IPS-15b (cell line): ENCODE results near the gene VGLL4.
A peak's percentile ranks its signal among the peaks of the same experiment; 100 is the strongest.
"Not testable (repeated sequence)": the region's sequence is repeated elsewhere in the genome, so short reads cannot be mapped to it uniquely, and the experiment has no call there.

Experiments
- H3K27me3 ChIP-seq: one replicate; pipeline ENCODE4 v1.6.1; 2013; ENCODE audit warnings: low read length; ENCODE audit not compliant: control insufficient read depth, insufficient read depth
- H3K36me3 ChIP-seq: one replicate; pipeline ENCODE4 v1.6.1; 2013; ENCODE audit warnings: low read length; ENCODE audit not compliant: control insufficient read depth, insufficient read depth
- H3K4me1 ChIP-seq: one replicate; pipeline ENCODE4 v1.6.1; 2013; ENCODE audit warnings: mild to moderate bottlenecking, low read length; ENCODE audit not compliant: control insufficient read depth, insufficient read depth
- H3K4me3 ChIP-seq: one replicate; pipeline ENCODE4 v1.5.1; 2013; ENCODE audit warnings: low read depth, low read length
- H3K9ac ChIP-seq: one replicate; pipeline ENCODE4 v1.6.1; 2013; ENCODE audit warnings: low read depth, mild to moderate bottlenecking, low read length
- H3K9me3 ChIP-seq: one replicate; pipeline ENCODE4 v1.6.1; 2013; ENCODE audit warnings: mild to moderate bottlenecking, low read length; ENCODE audit not compliant: control insufficient read depth, insufficient read depth

The VGLL4 gene

GRCh38 chr3:11643605-11644087 lies at the start of gene VGLL4:
Gene VGLL4 (minus strand): TSS chr3:11643915. CDS start chr3:11643518, 397 bp downstream.
- H3K4me1 ChIP-seq: peaks cover 5% of the 10 kb centered on the region
- no peaks in the 10 kb centered on the region for H3K36me3 ChIP-seq
- H3K27me3 ChIP-seq: no peaks in the 10 kb centered on the region

GRCh38 chr3:11692532-11692813 lies 48.8 kb upstream of the VGLL4 start:
- no peaks in the 10 kb centered on the region for H3K9me3 ChIP-seq
- no peaks in the 10 kb centered on the region for H3K27me3 ChIP-seq
- no peak overlapping the region for H3K9ac ChIP-seq
- peaks cover 9% of the 10 kb centered on the region for H3K4me1 ChIP-seq
- no peaks in the 10 kb centered on the region for H3K36me3 ChIP-seq
- H3K4me3 ChIP-seq: no peak overlapping the region

More at GRCh38 chr3:11643605-11644087, at the start of gene VGLL4:
- H3K4me3 ChIP-seq: peak within 1 kb of the TSS; percentile 73
- H3K9ac ChIP-seq: peak within 1 kb of the TSS; percentile 66
- no peaks in the 10 kb centered on the region for H3K9me3 ChIP-seq

DNA sequence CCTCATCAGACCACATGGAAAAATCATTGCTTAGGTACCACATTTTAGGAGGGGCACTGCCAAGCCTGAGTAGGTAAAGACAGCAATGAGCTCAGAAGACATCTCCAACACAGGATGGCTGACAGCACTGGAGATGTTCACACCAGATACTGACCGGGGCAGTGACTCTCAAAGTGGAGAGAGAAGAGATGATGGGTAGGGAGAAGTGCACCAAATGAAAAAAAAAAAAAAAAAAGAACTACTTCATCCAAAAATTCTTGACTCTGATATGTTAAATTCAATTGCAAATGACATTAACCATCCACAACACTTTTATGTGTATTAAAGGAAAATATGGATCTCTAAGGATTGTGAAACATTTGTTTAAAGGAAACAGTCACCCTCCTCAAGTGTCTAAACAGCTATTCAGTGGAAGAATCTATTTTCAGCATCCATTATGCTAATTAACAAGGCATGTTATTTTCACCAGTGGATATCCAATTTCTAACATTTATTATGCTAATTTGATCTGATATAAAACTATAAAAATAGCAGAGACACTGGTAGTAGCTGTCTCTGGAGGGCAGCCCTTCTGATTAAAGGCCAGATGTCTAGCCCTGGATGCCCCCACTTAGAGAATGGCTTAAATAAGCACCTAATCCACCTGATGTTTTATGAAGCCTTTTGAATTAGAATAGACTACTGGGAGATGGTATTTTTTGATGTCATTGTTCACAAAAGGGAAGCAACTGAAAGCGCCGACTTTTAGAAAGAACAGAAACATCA lies 48.2 kb upstream of the VGLL4 start:
- no peaks in the 10 kb centered on the region for H3K27me3 ChIP-seq
- H3K9me3 ChIP-seq: no peaks in the 10 kb centered on the region
- peaks cover 9% of the 10 kb centered on the region for H3K4me1 ChIP-seq
- no peak overlapping the region for H3K4me3 ChIP-seq
- H3K9ac ChIP-seq: no peak overlapping the region
- no peaks in the 10 kb centered on the region for H3K36me3 ChIP-seq

GRCh38 chr3:11690863-11691766 lies 47.4 kb upstream of the VGLL4 start:
- H3K9me3 ChIP-seq: no peaks in the 10 kb centered on the region
- H3K36me3 ChIP-seq: no peaks in the 10 kb centered on the region
- H3K27me3 ChIP-seq: no peaks in the 10 kb centered on the region
- no peak overlapping the region for H3K9ac ChIP-seq
- H3K4me1 ChIP-seq: peaks cover 9% of the 10 kb centered on the region
- no peak overlapping the region for H3K4me3 ChIP-seq

GRCh38 chr3:11689749-11690148 lies 46.0 kb upstream of the VGLL4 start:
- Histone ChIP-seq H3K4me3 (no peak overlapping the region), H3K27me3 (no peaks in the 10 kb centered on the region), H3K36me3 (no peaks in the 10 kb centered on the region), H3K9me3 (no peaks in the 10 kb centered on the region), H3K9ac (no peak overlapping the region), H3K4me1 (peaks cover 9% of the 10 kb centered on the region)

GRCh38 chr3:11684980-11685379 lies 41.3 kb upstream of the VGLL4 start:
- H3K4me1 ChIP-seq, H3K27me3 ChIP-seq, H3K4me3 ChIP-seq, H3K9ac ChIP-seq, H3K9me3 ChIP-seq, H3K36me3 ChIP-seq: not testable (repeated sequence)

DNA sequence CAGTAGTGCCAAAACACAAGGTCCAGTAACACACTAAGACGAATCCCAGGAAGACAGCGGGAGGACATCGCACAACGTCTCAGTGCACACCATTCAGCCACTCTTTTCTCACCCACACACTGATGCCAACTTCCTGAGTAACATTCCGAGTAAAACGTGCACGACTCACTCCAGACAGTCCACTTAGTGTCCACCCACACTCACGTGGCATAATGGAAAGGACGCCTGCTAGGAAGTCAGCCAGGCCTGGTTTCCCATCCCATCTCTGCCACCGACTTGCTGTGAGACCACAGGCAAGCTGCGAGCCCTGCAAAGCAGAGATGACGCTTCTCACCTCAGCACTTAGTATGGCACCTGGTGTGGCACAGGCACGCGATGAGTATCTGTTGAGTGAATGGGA lies 36.8 kb upstream of the VGLL4 start:
- Histone ChIP-seq H3K27me3 (no peaks in the 10 kb centered on the region), H3K4me3 (no peak overlapping the region), H3K36me3 (no peaks in the 10 kb centered on the region), H3K4me1 (no peaks in the 10 kb centered on the region), H3K9me3 (no peaks in the 10 kb centered on the region), H3K9ac (no peak overlapping the region)

GRCh38 chr3:11679964-11680363 lies 36.2 kb upstream of the VGLL4 start:
- H3K9me3 ChIP-seq: no peaks in the 10 kb centered on the region
- H3K36me3 ChIP-seq: no peaks in the 10 kb centered on the region
- H3K9ac ChIP-seq: no peak overlapping the region
- H3K4me1 ChIP-seq: no peaks in the 10 kb centered on the region
- H3K27me3 ChIP-seq: no peaks in the 10 kb centered on the region
- H3K4me3 ChIP-seq: no peak overlapping the region

DNA sequence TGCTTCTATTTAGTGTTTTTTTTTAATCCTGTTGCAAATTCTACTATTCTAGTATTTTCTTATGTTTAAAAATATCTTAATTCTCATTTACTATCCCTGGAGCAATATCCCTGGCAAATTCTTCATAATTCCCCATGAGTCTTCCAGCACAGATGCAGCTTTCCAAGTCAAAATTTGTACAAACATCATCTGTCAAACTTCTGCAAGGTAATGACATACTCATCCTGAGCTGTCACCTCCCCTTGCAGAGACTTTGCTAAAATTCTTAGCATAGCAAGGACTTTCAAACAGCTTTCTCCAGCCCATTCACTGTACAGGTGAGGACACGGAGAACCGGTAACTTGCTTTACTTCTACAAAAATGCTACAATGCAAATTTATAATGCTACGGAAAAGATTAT lies 28.6 kb upstream of the VGLL4 start:
- Histone ChIP-seq H3K4me1 (peaks cover 4% of the 10 kb centered on the region), H3K9me3 (no peaks in the 10 kb centered on the region), H3K9ac (no peak overlapping the region), H3K4me3 (no peak overlapping the region), H3K36me3 (no peaks in the 10 kb centered on the region), H3K27me3 (no peaks in the 10 kb centered on the region)

DNA sequence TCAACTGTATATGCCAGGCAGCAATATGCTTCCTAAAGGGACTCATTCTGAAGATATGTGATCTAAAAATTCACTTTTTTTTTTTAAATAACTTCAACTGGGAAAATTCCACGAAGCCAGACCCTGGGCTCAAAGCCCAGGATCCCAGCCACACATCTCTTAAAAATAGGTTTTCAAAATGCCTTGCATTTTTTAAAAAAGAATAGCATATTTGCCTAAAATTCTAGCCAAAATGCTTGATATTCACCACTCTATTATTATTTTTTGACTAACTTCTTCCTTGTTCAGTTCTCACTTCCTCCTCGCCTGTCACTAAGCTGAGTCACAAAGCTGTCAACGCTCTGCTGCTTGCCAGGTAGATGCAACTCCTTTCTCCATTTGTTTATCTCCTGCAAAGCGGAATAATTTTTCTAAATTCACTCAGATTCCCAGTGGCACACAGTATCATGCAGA lies 28.0 kb upstream of the VGLL4 start:
- Histone ChIP-seq H3K27me3 (no peaks in the 10 kb centered on the region), H3K9ac (no peak overlapping the region), H3K4me1 (peaks cover 4% of the 10 kb centered on the region), H3K36me3 (no peaks in the 10 kb centered on the region), H3K4me3 (no peak overlapping the region), H3K9me3 (no peaks in the 10 kb centered on the region)

DNA sequence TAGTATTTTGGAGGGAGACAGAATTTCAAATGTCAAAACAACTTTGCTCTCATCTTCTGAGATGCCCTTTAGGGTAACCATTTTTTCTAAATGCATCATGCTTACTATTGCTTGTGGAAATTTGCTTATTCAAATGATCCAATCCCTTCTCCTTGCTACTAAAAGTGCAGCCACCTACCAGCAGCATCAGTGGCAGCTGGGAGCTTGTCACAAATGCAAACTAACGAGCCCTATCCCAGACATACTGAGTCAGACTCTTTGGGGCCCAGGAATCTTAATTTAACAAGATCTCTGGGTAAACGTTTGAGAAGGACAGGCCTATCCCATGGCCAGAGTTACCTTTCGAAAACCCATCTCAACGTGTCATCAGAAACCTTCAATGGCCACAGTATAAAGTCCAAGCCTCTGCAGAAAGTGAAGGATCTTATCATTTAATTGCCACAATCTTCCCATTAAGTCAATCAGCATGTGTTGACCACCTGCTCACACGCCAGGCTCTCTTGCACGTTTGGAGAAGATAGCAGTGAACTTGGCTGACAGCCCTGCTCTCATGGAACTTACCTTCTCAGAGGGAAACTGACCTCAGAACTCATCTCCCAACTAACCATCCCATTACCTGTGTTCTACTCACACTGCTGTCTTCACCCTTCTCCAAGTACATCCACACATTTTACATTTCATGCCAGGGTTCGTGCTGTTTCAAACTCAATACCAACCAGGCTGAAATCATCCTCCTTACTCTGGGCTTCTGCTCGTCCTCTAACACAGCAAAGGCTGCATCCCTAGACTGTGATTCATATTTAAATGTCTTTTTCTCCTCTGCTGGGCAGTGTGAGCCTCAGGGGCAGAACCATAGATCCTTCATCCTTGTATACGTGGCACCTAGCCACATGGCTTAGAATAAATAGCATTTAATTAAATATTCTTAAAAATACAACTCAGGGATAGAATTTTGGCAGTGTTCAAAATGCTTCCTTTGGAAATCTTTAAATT lies 24.8 kb upstream of the VGLL4 start:
- H3K4me1 ChIP-seq: peaks cover 4% of the 10 kb centered on the region
- H3K9ac ChIP-seq: no peak overlapping the region
- H3K4me3 ChIP-seq: no peak overlapping the region
- no peaks in the 10 kb centered on the region for H3K27me3 ChIP-seq
- H3K36me3 ChIP-seq: no peaks in the 10 kb centered on the region
- no peaks in the 10 kb centered on the region for H3K9me3 ChIP-seq
